ENCODE results near the gene WWTR1.

- TF ChIP-seq POLR2A (IDR thresholded peaks at IDR 0.05) (no peak), CTCF (IDR thresholded peaks at IDR 0.05) (no peak)
These were observed 110.4 kb downstream of the WWTR1 start for GRCh38 chr3:149547413-149547812.

All from right lobe of liver (tissue), 4 donors.